Ishikawa (cell line): Measurements from ENCODE around the gene TMEM244.

Experiments used
- CEBPB ChIP-seq: IDR thresholded peaks from 2 replicates; pipeline ENCODE4 v1.6.1; 2012
- CREB1 ChIP-seq: IDR thresholded peaks from 2 replicates; pipeline ENCODE4 v1.6.1; 2012; ENCODE audit warnings: low read depth
- EGR1 ChIP-seq: IDR thresholded peaks from 2 replicates; pipeline ENCODE4 v1.6.1; 2012
- EP300 ChIP-seq: IDR thresholded peaks from 2 replicates; pipeline ENCODE4 v1.6.1; 2012; ENCODE audit warnings: borderline replicate concordance
- FOXM1 ChIP-seq: IDR thresholded peaks from 2 replicates; pipeline ENCODE4 v1.6.1; 2012; ENCODE audit warnings: low read depth, borderline replicate concordance
- MAX ChIP-seq: IDR thresholded peaks from 2 replicates; pipeline ENCODE4 v1.6.1; 2012
- RAD21 ChIP-seq: IDR thresholded peaks from 2 replicates; pipeline ENCODE4 v1.6.1; 2012; ENCODE audit warnings: low read depth
- REST ChIP-seq: IDR thresholded peaks from 2 replicates; pipeline ENCODE4 v1.6.1; 2012; ENCODE audit warnings: low read depth, mild to moderate bottlenecking
- TAF1 ChIP-seq: IDR thresholded peaks from 2 replicates; pipeline ENCODE4 v1.6.1; 2012; ENCODE audit warnings: low read depth, mild to moderate bottlenecking
- TCF12 ChIP-seq: IDR thresholded peaks from 2 replicates; pipeline ENCODE4 v1.6.1; 2012; ENCODE audit warnings: low read depth
- TEAD4 ChIP-seq: IDR thresholded peaks from 2 replicates; pipeline ENCODE4 v1.6.1; 2012
- USF1 ChIP-seq: IDR thresholded peaks from 2 replicates; pipeline ENCODE4 v1.6.1; 2012
- ZBTB7A ChIP-seq: IDR thresholded peaks from 2 replicates; pipeline ENCODE4 v1.6.1; 2012; ENCODE audit warnings: low read depth

- TF ChIP-seq RAD21, result no peak
- TF ChIP-seq CREB1, result no peak
- TF ChIP-seq TAF1, result no peak
- no peak for TF ChIP-seq MAX
- TF ChIP-seq REST, result no peak
- no peak for TF ChIP-seq EP300
- no peak for TF ChIP-seq TEAD4
- no peak for TF ChIP-seq FOXM1
- TF ChIP-seq ZBTB7A, result no peak
- TF ChIP-seq CEBPB, result no peak
- TF ChIP-seq USF1, result no peak
- TF ChIP-seq TCF12, result no peak
- TF ChIP-seq EGR1, result no peak
Observed at GRCh38 chr6:129835691-129836090, 25.4 kb downstream of the TMEM244 start.
